Suppressor macrophage treated with lipopolysaccharide for 4 hours (primary cell): Measurements from ENCODE around the gene ZNF648.
"Not testable (repeated sequence)": the region's sequence is repeated elsewhere in the genome, so short reads cannot be mapped to it uniquely, and the experiment has no call there.

ENCODE experiments used
- DNase-seq: peaks from one replicate; pipeline ENCODE4 v3.0.0-alpha.2; 2020

ZNF648 gene

DNA sequence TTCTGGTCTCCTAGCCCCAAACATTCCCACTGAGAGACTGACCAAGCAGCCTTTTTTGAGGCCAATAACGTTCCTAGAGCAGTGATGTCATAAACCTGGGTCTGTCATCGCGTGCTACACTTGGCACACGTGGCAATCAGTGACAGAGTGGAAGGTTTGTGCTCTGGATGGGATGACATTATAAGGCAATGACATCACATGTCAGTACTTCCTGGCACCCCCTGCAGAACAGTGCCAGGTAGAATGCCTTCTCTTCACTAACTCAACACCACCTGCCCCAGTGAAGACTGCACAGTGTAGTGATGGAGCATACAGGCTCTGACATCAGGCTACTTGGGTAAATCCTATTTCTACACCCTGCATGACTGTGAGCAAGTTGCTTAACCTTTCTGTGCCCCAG, 5.4 kb upstream of the ZNF648 start:
- DNase-seq, result no peak

- no peak for DNase-seq
Measured at GRCh38 chr1:182065126-182065845, 3.8 kb upstream of the ZNF648 start.

GRCh38 chr1:182064611-182065010, 3.1 kb upstream of the ZNF648 start:
- no peak for DNase-seq

DNA sequence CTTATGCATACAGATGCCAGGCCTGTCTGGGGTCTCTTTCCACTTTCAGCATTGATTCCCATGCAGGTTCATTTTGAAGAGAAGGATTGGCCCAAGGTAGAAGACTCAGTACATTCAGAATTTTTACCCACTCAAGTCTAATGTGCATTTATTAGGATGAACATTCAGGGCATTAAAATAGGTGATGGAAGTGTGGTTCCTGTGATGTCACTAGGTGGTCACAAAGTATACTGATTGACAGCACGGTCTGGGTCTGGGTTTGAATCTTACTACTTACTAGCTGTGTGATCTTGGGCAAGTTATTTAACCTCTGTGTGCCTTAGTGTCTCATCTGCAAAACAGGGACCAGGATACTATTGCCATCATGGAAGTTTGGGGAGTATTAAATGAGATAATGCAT, 711 bp upstream of the ZNF648 start:
- no peak for DNase-seq

- no peak for DNase-seq
Measured at GRCh38 chr1:182060877-182061276, 635 bp downstream of the ZNF648 start.

DNA sequence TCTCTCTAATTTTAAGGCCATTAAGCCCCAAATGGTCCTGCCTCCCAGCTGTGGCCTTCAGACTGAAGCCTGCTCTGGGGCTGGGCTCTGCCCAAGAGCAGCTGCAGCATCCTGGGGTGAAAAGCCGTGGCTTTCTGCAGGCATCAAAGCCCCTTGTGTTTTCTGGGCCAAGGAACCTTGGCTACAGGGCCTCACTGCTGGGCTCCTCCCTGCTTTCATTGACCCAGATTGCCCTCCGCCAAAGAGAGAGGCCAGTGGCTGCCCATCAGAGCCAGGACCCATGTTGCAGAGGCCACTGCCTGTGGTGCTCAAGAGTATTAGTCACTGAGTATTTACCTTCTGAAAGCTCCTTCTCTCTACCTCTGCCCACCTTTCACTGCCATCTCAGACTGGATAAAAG, 1.6 kb downstream of the ZNF648 start:
- DNase-seq, result no peak

GRCh38 chr1:182056601-182057366, 4.7 kb downstream of the ZNF648 start:
- no peak for DNase-seq

- DNase-seq, result peak; percentile 79
Measured at GRCh38 chr1:182054698-182055326, 6.7 kb downstream of the ZNF648 start.

GRCh38 chr1:182052355-182052754, 9.2 kb downstream of the ZNF648 start:
- no peak for DNase-seq

- DNase-seq, result peak; percentile 21
Measured at GRCh38 chr1:182051938-182052337, 9.6 kb downstream of the ZNF648 start.

DNA sequence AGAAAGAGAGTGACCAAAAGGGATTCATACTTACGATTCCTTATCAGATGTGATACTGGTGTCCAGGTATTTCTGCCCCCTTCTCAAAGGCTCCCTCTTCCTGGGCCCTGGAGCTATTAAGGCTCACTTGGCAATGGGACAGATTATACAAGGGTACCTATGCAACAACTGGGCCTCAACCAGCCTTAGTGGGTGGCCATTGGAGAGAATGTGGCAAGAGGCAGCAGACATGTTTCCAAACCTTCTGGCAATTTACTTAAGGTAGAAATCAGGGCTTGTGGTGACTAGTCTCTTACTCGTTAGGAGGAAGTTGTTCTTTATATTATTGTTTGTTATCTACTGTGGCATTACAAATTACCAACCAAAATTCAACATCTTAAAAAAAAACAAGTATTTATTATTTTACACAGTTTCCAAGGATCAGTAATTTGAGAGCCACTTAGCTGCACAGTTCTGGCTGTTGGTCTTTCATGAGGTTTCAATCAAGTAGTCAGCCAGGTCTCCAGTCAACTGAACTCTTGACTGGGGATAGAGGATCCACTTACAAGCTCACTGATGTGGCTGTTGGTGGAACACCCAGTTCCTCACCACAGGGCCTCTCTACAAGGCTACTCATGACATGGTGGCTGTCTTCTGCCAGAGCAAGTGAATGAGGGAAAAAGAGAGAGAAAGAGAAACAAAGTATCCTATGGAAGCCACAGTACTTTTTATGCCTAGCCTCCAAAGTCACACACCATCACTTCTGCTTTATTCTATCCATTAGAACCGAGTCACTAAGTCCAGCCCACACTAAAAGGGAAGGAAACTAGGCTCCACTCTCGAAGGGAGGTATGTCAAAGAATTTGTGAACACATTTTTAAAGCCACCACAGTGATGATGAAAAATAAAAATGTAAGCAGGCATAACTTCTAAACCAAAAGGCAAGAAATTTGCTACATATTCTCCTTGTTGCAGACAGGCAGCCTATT, 10.7 kb downstream of the ZNF648 start:
- DNase-seq, result peak; percentile 38

GRCh38 chr1:182048562-182048961, 12.9 kb downstream of the ZNF648 start:
- no peak for DNase-seq

DNA sequence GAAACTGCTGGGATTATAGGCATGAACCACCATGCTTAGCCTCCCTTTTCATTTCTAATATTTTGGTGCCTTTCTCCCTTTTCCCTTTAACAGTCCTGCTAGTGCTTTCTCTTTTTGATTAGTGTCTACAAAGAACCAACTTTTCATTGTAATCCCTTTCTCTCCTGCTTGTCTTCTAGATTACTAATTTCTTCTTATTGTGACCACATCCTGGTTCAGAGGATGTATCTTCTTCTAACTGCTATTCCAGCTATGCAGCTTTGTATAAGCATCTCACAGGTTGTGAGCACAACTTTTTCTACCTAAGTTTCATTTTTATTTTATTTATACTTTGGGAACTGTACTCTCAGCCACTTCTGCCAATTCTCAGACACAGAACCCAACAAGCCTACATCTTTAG, 14.7 kb downstream of the ZNF648 start:
- no peak for DNase-seq

DNA sequence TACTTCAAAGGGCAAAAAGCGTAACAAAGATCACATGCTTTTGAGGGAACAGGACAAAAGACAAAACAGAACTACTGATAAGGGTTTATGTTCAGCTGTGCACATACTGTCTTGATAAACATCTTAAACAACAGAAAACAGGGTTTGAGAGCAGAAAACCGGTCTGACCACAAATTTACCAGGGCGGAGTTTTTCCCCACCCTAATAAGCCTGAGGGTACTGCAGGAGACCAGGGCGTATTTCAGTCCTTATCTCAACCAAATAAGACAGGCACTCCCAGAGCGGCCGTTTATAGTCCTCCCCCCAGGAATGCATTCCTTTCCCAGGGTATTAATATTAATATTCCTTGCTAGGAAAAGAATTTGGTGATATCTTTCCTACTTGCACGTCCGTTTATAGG, 16.0 kb downstream of the ZNF648 start:
- DNase-seq, result not testable (repeated sequence)

- DNase-seq, result peak; percentile 73
Measured at GRCh38 chr1:182041615-182042014, 19.9 kb downstream of the ZNF648 start.

DNA sequence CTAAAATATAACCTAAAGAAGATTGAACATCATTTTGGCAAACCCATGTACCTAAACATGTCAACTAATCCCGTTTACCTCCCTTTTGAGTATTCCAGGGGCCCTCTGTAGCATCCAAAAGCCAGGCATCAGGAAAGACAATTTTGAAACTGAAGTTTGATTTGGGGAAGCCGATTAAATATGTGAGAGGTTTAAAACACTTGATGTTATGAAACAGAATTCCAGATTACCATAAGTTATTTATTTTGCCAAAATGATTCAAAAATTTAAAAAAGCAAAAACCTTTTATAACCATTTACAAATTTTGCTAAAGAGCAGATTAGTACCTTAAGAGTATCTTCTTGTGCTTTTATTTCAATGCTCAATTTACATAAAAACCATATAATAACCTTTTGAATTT, 23.3 kb downstream of the ZNF648 start:
- no peak for DNase-seq

DNA sequence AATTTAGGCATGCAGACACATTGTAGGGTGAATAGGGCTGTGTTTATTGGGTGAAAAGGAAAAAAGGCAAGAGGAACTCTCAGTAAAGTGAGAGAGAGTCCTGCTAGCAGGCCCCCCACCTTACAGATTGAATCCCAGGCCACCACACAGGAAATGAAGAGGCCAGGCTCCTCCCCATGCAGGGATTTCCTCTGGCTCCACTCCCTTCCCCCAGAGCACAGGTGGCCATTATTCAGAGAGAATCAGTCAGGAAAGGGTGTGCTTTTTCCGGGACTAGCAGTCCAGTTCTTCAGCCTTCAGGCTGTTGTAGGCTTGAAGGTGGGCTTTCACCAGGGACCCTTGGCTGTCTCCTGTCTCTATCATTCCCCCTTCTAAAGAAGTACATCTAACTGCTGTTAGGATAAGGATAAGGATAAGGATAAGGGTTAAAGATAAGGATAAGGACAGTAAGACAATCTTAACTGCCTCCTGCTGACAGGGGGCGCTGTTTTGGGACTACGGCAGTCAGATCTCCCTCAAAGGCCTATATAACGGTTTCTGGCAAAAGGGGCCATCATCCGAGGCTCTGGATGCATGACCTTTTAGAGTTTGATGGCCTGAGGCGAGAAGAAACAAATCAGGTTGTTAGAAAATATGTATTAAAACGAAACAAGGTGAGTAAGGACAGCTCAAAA, 26.3 kb downstream of the ZNF648 start:
- no peak for DNase-seq

DNA sequence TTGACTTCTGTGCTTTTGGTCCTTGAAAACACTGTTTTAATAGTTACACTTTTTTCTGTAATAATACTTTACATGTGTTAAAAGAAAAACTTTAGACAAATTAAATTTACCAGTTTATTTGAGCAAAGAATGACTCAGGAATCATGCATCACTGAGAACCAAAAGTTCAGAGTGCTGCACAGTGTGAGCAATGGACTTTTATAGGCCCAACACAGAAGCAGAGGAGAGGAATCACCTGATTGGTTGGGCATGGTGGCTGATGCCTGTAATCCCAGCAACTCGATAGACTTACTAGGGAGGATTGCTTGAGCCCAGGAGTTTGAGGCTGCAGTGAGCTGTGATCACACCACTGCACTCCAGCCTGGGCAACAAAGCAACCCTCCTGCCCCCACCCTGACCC, 29.3 kb downstream of the ZNF648 start:
- no peak for DNase-seq

GRCh38 chr1:182029379-182030331, 31.9 kb downstream of the ZNF648 start:
- DNase-seq, result peak; percentile 97

DNA sequence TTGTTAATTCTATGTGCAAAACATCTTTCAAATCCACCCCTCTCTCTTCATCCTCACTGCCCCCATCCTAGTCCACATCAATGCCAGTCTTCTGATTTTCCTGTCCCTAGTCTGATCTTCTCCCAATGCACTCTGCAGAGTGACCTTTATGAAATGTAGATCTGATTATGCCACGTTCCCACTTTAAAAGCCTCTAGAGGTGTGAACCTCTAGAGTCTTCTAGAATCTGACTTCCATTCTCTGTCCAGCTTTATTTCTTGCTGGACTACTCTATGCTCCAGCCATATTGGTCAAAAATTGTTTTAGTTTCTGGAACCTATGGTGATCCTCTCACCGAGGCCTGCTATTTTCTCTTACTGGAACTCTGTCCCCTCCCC, 32.5 kb downstream of the ZNF648 start:
- no peak for DNase-seq

DNA sequence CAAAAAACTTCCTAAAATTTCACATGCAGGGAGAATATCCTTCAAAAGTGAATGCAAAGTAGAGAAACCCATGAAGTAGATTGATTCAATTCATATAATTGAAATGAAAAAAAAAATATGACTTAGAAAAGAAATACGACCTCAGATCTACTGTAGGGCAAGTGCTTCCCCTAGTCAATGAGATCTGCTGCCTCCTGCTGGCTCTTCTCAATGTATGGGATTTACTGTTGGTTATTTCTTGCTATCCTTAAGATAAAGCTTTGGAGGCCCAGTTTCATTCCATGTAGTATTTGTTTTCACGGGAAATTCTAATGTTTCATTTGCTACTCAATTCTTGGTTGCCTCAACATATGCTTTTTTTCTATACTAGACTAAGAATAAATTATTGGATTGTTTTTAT, 46.2 kb downstream of the ZNF648 start:
- no peak for DNase-seq
